ENCODE measurements around the gene ENTPD6.
"Not testable (repeated sequence)": the region's sequence is repeated elsewhere in the genome, so short reads cannot be mapped to it uniquely, and the experiment has no call there.

The ENTPD6 gene

GRCh38 chr20:25223179-25223661 lies 27.7 kb downstream of the ENTPD6 start:
- Mint-ChIP-seq H3K4me3 (no peak overlapping the region), H3K27me3 (no peaks in the 10 kb centered on the region), H3K9me3 (no peaks in the 10 kb centered on the region), H3K4me1 (peaks cover 13% of the 10 kb centered on the region), H3K27ac (peak overlapping the region; percentile 80 to 90)
- peak; percentile 94 for ATAC-seq
- peak in 1 of 2 donors; percentile 69 for DNase-seq

GRCh38 chr20:25223765-25224720 lies 28.5 kb downstream of the ENTPD6 start:
- H3K9me3 Mint-ChIP-seq: no peaks in the 10 kb centered on the region
- no peaks in the 10 kb centered on the region for H3K27me3 Mint-ChIP-seq
- ATAC-seq (no peak), DNase-seq (no peak)
- peak overlapping the region; percentile 40 to 90 for H3K27ac Mint-ChIP-seq
- H3K4me1 Mint-ChIP-seq: peaks cover 13% of the 10 kb centered on the region
- H3K4me3 Mint-ChIP-seq: no peak overlapping the region

GRCh38 chr20:25224941-25225340 lies 29.4 kb downstream of the ENTPD6 start:
- Mint-ChIP-seq H3K4me3 (no peak overlapping the region), H3K27me3 (no peaks in the 10 kb centered on the region), H3K27ac (no peak overlapping the region), H3K9me3 (no peaks in the 10 kb centered on the region), H3K4me1 (peaks cover 13% of the 10 kb centered on the region)
- DNase-seq (no peak), ATAC-seq (no peak)

- Mint-ChIP-seq H3K27me3 (no peaks in the 10 kb centered on the region), H3K27ac (peak overlapping the region in 1 of 2 donors; percentile 48), H3K9me3 (no peaks in the 10 kb centered on the region), H3K4me1 (peaks cover 13% of the 10 kb centered on the region), H3K4me3 (no peak overlapping the region)
- ATAC-seq (no peak), DNase-seq (no peak)
Observed at GRCh38 chr20:25225642-25226432, 30.3 kb downstream of the ENTPD6 start.

GRCh38 chr20:25226433-25227316 lies 31.2 kb downstream of the ENTPD6 start:
- H3K9me3 Mint-ChIP-seq: no peaks in the 10 kb centered on the region
- ATAC-seq (no peak), DNase-seq (no peak)
- no peak overlapping the region for H3K4me3 Mint-ChIP-seq
- no peaks in the 10 kb centered on the region for H3K27me3 Mint-ChIP-seq
- peaks cover 13% of the 10 kb centered on the region for H3K4me1 Mint-ChIP-seq
- H3K27ac Mint-ChIP-seq: no peak overlapping the region

GRCh38 chr20:25227317-25227831 lies 31.9 kb downstream of the ENTPD6 start:
- peak overlapping the region in 1 of 2 donors; percentile 40 for H3K27ac Mint-ChIP-seq

GRCh38 chr20:25229486-25230165 lies 34.1 kb downstream of the ENTPD6 start:
- Mint-ChIP-seq H3K27me3 (peaks cover 6% of the 10 kb centered on the region), H3K9me3 (no peaks in the 10 kb centered on the region), H3K4me1 (no peaks in the 10 kb centered on the region), H3K27ac (peak overlapping the region in 1 of 2 donors; percentile 69), H3K4me3 (no peak overlapping the region)
- ATAC-seq (no peak), DNase-seq (no peak)

More at GRCh38 chr20:25227317-25227831, 31.9 kb downstream of the ENTPD6 start:
- DNase-seq (no peak), ATAC-seq (no peak)
- H3K4me1 Mint-ChIP-seq: peaks cover 13% of the 10 kb centered on the region
- no peak overlapping the region for H3K4me3 Mint-ChIP-seq
- H3K27me3 Mint-ChIP-seq: no peaks in the 10 kb centered on the region
- H3K9me3 Mint-ChIP-seq: no peaks in the 10 kb centered on the region

GRCh38 chr20:25230166-25230831 lies 34.8 kb downstream of the ENTPD6 start:
- ATAC-seq (no peak), DNase-seq (no peak)
- no peak overlapping the region for H3K27ac Mint-ChIP-seq
- no peak overlapping the region for H3K4me3 Mint-ChIP-seq
- H3K9me3 Mint-ChIP-seq: no peaks in the 10 kb centered on the region
- H3K27me3 Mint-ChIP-seq: peaks cover 10% of the 10 kb centered on the region
- no peaks in the 10 kb centered on the region for H3K4me1 Mint-ChIP-seq

- no peak overlapping the region for H3K4me3 Mint-ChIP-seq
- peaks cover 27% of the 10 kb centered on the region for H3K27me3 Mint-ChIP-seq
- H3K9me3 Mint-ChIP-seq: no peaks in the 10 kb centered on the region
- no peak for DNase-seq
- peaks cover 16% of the 10 kb centered on the region for H3K4me1 Mint-ChIP-seq
- H3K27ac Mint-ChIP-seq: peak overlapping the region in 1 of 2 donors; percentile 82
- no peak for ATAC-seq
Observed at GRCh38 chr20:25233016-25233772, 37.7 kb downstream of the ENTPD6 start.

GRCh38 chr20:25234009-25234849 lies 38.7 kb downstream of the ENTPD6 start:
- Mint-ChIP-seq H3K27me3 (peaks cover 27% of the 10 kb centered on the region), H3K4me1 (peaks cover 27% of the 10 kb centered on the region)
- ATAC-seq: not testable (repeated sequence)

GRCh38 chr20:25236450-25237304 lies 41.2 kb downstream of the ENTPD6 start:
- Mint-ChIP-seq H3K27ac (peak overlapping the region; percentile 99 to 100), H3K4me3 (peak overlapping the region in 1 of 2 donors; percentile 81), H3K27me3 (peaks cover 37% of the 10 kb centered on the region), H3K9me3 (no peaks in the 10 kb centered on the region), H3K4me1 (peaks cover 33% of the 10 kb centered on the region)
- ATAC-seq (no peak), DNase-seq (no peak)

More at GRCh38 chr20:25234009-25234849, 38.7 kb downstream of the ENTPD6 start:
- H3K9me3 Mint-ChIP-seq, DNase-seq, H3K4me3 Mint-ChIP-seq: not testable (repeated sequence)
- H3K27ac Mint-ChIP-seq: peak overlapping the region in 1 of 2 donors; percentile 8
